Measurements from ENCODE around the gene CD276.
"Not testable (repeated sequence)": the region's sequence is repeated elsewhere in the genome, so short reads cannot be mapped to it uniquely, and the experiment has no call there.

CD276 gene

DNA sequence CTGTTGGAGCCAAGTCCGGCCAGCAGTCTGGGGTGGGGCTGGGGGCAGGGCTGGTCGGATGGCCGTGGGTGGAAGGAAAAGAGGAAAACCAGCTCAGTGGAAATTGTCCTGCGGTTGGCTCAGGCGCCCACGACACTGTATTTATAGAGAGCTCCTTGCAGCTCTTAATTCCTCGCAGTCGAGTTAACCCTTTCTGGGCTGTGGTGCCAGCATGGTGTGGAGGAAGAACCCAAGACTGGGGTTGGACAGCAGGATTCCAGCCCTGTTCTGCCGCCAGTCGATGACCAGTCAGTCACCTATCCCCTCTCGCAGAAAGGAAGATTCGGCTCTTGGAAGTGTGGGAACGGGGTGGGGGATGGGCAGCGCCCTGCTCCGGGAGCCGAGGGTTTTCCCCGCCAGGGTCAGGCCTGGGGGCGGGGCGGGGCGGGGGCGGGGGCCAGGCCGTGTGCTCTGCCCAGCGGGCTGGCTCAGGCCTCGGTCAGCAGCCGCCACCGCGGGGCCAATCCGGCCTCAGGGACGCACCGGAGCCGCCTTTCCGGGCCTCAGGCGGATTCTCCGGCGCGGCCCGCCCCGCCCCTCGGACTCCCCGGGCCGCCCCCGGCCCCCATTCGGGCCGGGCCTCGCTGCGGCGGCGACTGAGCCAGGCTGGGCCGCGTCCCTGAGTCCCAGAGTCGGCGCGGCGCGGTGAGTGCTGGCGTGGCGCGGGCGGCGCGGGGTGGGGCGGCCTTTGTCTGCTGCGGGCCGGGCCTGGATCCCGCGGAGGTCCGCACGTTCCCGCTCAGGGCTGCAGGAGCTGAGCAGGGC is at the start of gene CD276:
TSS of gene CD276 (plus strand) at position 607 of the 804 bp plus-strand sequence. CDS start 15,257 bp downstream, outside the sequence.
- DNase-seq (ENCODE audit: low read depth in 2 of 2), result no peak

- no peak for DNase-seq (ENCODE audit: low read depth in 2 of 2)
These were observed 46.7 kb upstream of the CD276 start for GRCh38 chr15:73637527-73637926.

GRCh38 chr15:73639464-73639863 is 44.7 kb upstream of the CD276 start:
- not testable (repeated sequence) for DNase-seq (ENCODE audit: low read depth in 2 of 2)

- DNase-seq (ENCODE audit: low read depth in 2 of 2), result no peak
These were observed 36.7 kb upstream of the CD276 start for GRCh38 chr15:73647259-73648013.

DNA sequence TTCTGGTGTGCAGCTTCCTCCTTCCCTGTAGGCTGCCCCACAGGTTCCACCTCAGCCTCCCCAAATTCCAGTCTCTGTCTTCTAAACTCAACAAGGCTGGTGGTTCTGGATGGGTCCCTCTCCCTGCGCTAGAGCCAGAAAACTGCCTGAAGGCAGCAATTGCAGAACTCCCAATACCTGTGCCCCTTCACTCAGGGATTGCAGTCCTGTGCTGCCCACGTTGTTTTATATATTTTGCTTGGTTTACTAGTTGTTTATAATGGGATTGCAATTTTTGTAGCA is 36.2 kb upstream of the CD276 start:
- DNase-seq (ENCODE audit: low read depth in 2 of 2), result no peak

- DNase-seq (ENCODE audit: low read depth in 2 of 2), result no peak
These were observed 33.6 kb upstream of the CD276 start for GRCh38 chr15:73650416-73651126.

DNA sequence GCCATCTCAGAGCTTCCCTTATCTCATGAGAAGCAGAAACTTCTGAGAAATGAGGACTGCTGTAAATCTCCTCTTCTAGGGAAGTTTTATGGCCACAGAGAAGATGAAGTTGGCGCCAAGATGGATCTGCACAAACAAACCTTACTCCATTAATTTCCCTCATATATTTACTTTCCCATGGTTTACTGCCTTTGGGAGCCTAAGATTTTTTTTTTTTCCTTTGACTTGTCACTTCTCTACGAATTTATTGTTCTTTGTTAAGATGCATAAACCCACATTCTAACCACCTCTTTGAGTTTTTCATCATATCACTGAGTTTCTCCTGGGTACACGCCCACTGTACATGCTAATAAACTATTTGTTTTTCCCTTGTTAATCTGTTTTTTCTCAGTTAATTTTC is 29.5 kb upstream of the CD276 start:
- no peak for DNase-seq (ENCODE audit: low read depth in 2 of 2)

DNA sequence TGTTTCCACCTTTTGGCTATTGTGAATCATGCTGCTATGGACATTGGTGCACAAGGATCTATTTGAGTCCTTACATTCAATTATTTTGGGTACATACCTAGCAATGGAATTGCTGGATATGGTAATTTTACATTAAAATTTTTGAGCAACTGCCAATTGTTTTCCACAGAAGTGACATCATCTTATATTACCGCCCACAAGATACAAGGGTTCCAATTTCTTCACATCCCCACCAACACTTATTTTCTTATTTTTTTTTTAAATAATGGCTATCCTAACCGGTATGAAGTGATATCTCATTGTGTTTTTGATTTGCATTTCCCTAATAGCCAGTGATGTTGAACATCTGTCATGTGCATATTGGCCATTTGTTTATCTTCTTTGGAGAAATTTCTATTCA is 28.5 kb upstream of the CD276 start:
- no peak for DNase-seq (ENCODE audit: low read depth in 2 of 2)

DNA sequence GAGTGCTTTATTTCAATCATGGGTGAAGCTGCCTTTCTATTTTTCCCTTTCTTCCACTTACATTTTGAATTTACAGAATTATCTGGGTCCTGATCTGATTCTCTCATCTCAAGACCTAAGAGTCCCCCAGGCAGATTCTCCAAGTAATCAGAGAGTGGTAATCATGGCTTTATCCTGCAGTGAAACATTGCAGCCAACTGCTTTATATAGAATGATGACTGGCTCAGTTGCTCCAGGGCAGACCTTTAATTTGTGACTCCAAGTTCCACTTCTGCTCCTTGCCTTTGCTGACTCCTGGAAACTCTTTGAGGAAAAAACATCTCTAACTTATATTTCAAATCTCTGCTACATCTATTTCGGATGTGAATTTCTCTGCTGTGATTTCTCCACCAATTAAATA is 25.5 kb upstream of the CD276 start:
- DNase-seq (ENCODE audit: low read depth in 2 of 2), result no peak

DNA sequence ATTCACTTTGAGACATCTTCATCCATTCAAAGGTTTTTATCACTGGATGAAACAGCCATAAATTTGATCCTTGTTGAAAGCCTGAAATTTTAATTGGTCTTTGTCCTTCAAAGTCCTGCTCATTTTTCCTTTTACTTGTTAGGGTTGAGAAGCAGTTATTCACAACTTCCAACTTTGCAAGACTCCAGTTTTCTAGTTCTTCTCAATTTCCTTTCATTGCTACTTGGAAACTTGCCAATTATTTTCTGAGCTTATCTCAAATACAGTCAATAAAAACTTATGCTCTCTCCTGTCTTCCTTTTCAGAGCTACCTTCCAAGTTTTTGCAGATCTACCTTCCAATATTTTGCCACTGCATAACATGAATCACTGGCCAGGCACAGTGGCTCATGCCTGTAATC is 23.7 kb upstream of the CD276 start:
- DNase-seq (ENCODE audit: low read depth in 2 of 2), result no peak

GRCh38 chr15:73674587-73674986 is 9.6 kb upstream of the CD276 start:
- DNase-seq (ENCODE audit: low read depth in 2 of 2), result no peak

DNA sequence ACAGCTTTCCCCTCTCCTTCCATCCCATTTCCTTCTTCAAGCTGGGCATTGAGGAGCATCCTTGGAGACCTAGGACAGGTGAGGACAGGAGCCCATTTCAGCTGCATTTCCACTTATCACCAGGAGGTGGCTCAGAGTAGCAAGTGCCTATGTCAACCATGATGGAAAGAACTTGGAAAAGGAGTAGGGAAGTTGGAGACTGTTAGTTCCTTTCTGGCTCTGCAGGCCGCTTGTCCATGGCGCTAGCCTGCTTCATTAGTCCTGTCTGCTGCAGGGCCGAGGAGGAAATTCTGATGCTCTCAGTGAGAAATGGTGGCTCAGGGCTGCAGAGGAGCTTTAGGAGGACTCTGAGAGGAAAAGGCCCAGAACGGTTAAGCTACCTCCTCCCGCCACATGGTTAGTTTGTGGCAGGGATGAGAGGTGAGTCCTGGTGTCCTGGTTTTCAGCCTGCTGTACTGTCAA is 7.0 kb upstream of the CD276 start:
- DNase-seq (ENCODE audit: low read depth in 2 of 2), result no peak

DNA sequence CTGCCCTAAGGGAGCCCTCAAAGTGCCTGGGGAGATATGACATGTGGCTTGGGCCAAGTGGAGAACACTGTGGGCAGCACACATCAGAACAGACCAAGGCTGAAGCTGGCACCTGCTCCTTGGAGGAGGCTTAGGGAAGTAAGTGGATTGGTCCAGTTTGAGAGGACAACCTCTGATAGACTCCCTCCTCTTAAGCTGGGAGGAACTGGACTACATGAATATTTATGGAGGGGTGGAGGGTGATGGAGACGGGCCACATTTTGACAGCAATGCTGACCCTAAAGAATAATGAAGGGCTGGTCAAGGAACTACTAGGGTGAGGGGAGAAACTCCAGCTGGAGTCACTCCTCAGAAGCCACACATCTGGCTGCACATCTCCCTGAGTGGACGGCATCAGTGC is 6.5 kb upstream of the CD276 start:
- DNase-seq (ENCODE audit: low read depth in 2 of 2), result no peak

- no peak for DNase-seq (ENCODE audit: low read depth in 2 of 2)
These were observed 5.7 kb upstream of the CD276 start for GRCh38 chr15:73678498-73678897.

GRCh38 chr15:73679180-73679579 is 5.0 kb upstream of the CD276 start:
- no peak for DNase-seq (ENCODE audit: low read depth in 2 of 2)

GRCh38 chr15:73679964-73680363 is 4.2 kb upstream of the CD276 start:
- DNase-seq (ENCODE audit: low read depth in 2 of 2), result no peak

GRCh38 chr15:73680549-73680948 is 3.6 kb upstream of the CD276 start:
- DNase-seq (ENCODE audit: low read depth in 2 of 2), result no peak

DNA sequence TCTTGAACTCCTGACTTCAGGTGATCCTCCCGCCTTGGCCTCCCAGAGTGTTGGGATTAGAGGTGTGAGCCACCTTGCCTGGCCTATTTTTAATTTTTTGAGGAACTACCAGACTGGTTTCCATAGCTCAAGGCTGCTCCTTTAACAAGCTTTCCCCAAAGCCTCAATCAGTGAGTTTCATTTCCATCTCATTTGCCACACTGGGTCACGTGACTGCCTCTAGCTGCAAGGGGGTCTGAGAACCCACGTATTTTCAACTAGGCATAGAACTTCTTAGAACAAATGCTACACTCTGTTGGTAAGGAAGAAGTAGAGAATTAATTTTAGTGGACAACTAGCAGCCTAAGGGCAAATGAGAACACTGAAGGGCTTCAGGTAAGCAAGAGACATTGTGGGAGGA is 3.1 kb upstream of the CD276 start:
- no peak for DNase-seq (ENCODE audit: low read depth in 2 of 2)

DNA sequence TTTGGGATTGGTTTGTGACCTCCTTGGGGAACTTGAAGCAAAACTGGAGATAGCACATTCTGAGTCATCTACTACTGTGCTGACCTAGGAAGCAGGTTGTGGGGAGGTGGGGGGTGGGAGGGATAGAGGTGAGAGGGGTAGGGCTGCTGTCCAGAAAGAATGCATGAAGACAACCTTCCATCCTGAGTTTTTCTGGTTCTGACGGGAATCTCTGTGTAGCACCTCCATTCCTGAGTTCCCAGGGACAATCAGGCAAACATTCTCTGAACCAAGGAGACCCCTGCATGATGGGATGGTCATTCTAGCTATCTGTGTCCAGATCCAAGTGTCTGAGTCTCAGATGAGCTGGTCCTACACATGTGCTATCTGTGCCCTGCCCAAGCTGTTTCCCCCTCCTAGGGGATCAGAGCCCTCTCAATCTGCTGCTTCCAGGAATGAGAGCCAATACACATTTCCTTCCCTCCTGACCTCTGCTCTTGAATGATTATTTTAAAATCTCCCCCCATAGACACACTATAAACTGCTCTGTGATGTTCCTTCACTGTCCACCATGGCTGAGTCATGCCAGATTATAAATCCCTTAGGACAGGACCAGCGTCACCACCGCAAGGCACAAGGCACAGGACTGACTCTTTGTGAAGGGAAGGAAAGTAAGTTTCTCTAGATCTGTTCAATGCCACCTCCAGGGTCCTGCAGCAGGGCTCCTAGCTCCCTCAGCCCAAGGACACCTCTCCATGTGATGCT is 2.2 kb upstream of the CD276 start:
- DNase-seq (ENCODE audit: low read depth in 2 of 2), result no peak

DNA sequence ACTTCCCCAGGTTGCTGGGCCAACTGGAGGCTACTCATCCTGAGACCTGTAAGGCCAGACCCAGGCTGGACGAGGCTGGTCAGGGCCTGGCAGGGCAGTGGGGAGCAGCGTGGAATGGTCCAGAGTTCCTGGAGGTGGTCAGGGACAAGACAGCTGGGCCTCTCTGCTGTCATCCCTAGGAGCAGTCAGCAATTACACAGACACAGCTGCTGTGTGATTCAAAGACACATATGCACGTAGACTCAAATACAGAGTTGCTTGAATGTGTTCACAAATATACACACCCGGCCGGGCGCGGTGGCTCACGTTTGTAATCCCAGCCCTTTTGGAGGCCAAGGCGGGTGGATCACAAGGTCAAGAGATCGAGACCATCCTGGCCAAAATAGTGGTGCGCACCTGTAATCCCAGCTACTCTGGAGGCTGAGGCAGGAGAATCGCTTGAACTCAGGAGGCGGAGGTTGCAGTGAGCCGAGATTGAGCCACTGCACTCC is 1.5 kb upstream of the CD276 start:
- no peak for DNase-seq (ENCODE audit: low read depth in 2 of 2)

- no peak for DNase-seq (ENCODE audit: low read depth in 2 of 2)
These were observed 866 bp upstream of the CD276 start for GRCh38 chr15:73683257-73683776.

All from stimulated activated CD4-positive, alpha-beta T cell treated with anti-CD3 and anti-CD28 coated beads, Interleukin-15, amount 100 ng/mL, for 48 hours (primary cell).